Muscle layer of colon (tissue), 2 donors: ENCODE results near the gene NOXO1.

Experiments
- H3K27ac ChIP-seq: one replicate; pipeline ENCODE4 v1.7.0; 2013; ENCODE audit warnings: low read depth, mild to moderate bottlenecking, low read length, moderate library complexity
- H3K27me3 ChIP-seq, 2 donors: one replicate each; pipeline ENCODE4 v1.7.0; 2013; ENCODE audit warnings: low read length in 2 of 2, mild to moderate bottlenecking in 2 of 2; ENCODE audit not compliant: insufficient read depth in 2 of 2, control insufficient read depth in 1 of 2
- H3K36me3 ChIP-seq: one replicate; pipeline ENCODE4 v1.7.0; 2013; ENCODE audit warnings: mild to moderate bottlenecking, low read length; ENCODE audit not compliant: insufficient read depth
- H3K4me1 ChIP-seq: one replicate; pipeline ENCODE4 v1.7.0; 2013; ENCODE audit warnings: mild to moderate bottlenecking, low read length; ENCODE audit not compliant: insufficient read depth
- H3K4me3 ChIP-seq, 2 donors: one replicate each; pipeline ENCODE4 v1.7.0; 2013; ENCODE audit warnings: low read length in 2 of 2, low read depth in 1 of 2, mild to moderate bottlenecking in 1 of 2, moderate library complexity in 1 of 2
- H3K9ac ChIP-seq: one replicate; pipeline ENCODE4 v1.7.0; 2013; ENCODE audit warnings: low read length
- H3K9me3 ChIP-seq: one replicate; pipeline ENCODE4 v1.7.0; 2013; ENCODE audit warnings: mild to moderate bottlenecking, low read length
- donor health status: abdominal sarcoma.
- donor health status: Adenocarcinoma of cecum.

The NOXO1 gene

GRCh38 chr16:1981398-1981836 lies at the start of gene NOXO1:
Gene NOXO1, minus strand, starts transcription at chr16:1981469. Its CDS starts 290 bp downstream, at chr16:1981179.
- H3K4me3 ChIP-seq = no peak within 1 kb of the TSS
- peaks cover 14% of the 10 kb centered on the region for H3K4me1 ChIP-seq
- peaks cover 20% of the 10 kb centered on the region for H3K36me3 ChIP-seq
- no peak within 1 kb of the TSS for H3K27ac ChIP-seq
- H3K27me3 ChIP-seq = peaks cover 19 to 62% of the 10 kb centered on the region in 2 donors
- H3K9me3 ChIP-seq = no peaks in the 10 kb centered on the region
- no peak within 1 kb of the TSS for H3K9ac ChIP-seq

DNA sequence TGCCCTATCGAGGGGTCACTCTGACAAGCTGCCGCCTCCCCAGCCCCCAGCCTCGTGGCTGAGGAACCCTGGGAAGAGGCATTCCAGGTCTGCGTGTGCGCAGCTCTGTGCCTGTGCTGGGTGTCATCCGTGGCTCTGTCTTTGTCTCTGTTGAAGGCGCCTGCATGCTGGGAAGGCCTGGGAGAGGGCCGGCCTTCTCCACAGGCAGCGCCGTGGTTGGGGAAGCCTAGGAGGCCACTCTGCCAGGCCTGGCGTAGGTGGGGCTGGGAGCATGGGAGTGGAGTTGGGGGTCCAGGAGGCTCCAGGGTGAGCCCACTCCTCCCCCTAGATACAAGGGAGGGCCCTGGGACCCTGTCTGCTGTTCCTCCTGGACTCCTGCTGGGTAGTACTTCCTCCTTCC lies 48.8 kb upstream of the NOXO1 start:
- H3K9me3 ChIP-seq = no peaks in the 10 kb centered on the region
- no peaks in the 10 kb centered on the region for H3K36me3 ChIP-seq
- no peak overlapping the region for H3K4me3 ChIP-seq
- H3K27ac ChIP-seq = no peak overlapping the region
- peaks cover 35% of the 10 kb centered on the region for H3K4me1 ChIP-seq
- H3K27me3 ChIP-seq = no peaks in the 10 kb centered on the region
- no peak overlapping the region for H3K9ac ChIP-seq

DNA sequence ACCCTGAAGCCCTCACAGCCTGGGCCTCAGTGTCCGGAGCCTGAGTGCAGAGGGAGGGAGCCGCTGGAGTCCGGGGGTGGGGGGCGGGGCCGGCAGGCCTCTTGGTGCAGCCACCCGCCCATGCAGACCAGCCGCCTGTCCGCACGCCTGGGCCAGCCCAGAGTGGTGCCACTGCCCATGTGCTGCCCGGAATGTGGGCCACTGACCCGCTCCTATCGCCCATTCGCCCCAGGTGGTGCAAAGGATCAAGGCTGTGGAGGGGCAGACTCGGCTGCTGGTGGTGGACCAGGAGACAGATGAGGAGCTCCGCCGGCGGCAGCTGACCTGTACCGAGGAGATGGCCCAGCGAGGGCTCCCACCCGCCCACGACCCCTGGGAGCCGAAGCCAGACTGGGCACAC lies 48.1 kb upstream of the NOXO1 start:
- H3K9me3 ChIP-seq = no peaks in the 10 kb centered on the region
- no peak overlapping the region for H3K27ac ChIP-seq
- no peak overlapping the region for H3K4me3 ChIP-seq
- no peaks in the 10 kb centered on the region for H3K36me3 ChIP-seq
- peaks cover 30% of the 10 kb centered on the region for H3K4me1 ChIP-seq
- H3K27me3 ChIP-seq = no peaks in the 10 kb centered on the region
- H3K9ac ChIP-seq = no peak overlapping the region

DNA sequence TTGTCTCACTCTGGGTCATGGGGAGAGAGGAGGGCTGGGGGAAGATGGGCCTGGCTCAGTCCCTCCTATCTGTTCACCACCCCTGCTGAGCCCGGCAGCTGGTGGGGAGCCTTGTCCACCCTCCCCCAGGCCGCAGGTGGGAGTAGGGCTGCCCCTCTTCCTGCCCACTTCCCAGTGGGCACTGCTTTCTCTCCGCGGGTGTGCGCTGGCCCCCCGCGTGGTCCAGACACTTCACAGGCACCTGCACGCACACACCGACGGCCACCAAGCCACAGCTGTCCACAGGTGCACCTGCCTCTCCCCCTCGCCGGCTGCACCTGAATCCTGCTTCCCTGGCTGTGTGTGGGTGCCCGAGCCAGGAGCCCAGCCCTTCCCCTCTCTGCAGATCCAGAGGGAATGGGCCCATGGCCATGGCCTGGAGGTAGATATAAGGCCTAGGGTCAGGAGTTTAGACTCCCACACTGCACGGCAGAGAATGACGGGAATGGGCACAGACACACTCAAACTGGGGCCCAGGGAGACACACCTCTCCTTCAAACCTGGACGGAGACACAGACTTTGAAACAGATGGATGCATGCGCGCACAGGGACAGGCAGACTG lies 47.5 kb upstream of the NOXO1 start:
- no peak overlapping the region for H3K27ac ChIP-seq
- H3K4me3 ChIP-seq = no peak overlapping the region
- H3K36me3 ChIP-seq = no peaks in the 10 kb centered on the region
- H3K9me3 ChIP-seq = no peaks in the 10 kb centered on the region
- H3K9ac ChIP-seq = no peak overlapping the region
- peaks cover 29% of the 10 kb centered on the region for H3K4me1 ChIP-seq
- no peaks in the 10 kb centered on the region for H3K27me3 ChIP-seq

DNA sequence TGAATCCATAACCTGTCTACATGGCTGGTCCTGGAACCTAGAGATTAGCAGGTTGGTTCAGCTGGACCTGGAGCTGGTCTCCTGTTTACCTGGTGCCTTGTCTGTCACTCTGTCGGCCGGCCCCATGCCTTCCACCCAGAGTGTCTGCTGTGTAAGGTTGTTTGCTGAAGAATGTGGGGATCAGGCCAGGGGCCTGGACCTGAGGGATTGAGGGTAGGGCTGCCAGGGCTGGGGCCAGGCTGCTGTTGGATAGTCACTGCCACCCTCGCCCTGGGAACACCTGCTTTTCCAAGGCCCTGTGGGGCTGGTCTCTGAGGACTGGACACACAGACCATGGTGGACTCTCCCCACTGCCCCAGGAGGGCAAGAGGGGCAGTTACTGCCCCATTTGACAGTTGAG lies 46.9 kb upstream of the NOXO1 start:
- no peak overlapping the region for H3K9ac ChIP-seq
- H3K4me3 ChIP-seq = peak overlapping the region in 1 of 2 donors; percentile 54
- peaks cover 28% of the 10 kb centered on the region for H3K4me1 ChIP-seq
- no peaks in the 10 kb centered on the region for H3K36me3 ChIP-seq
- no peaks in the 10 kb centered on the region for H3K9me3 ChIP-seq
- H3K27ac ChIP-seq = no peak overlapping the region
- H3K27me3 ChIP-seq = no peaks in the 10 kb centered on the region

GRCh38 chr16:2027024-2028010 lies 46.0 kb upstream of the NOXO1 start:
- Histone ChIP-seq H3K27ac (peak overlapping the region; percentile 34), H3K4me3 (peak overlapping the region; percentile 54 to 57), H3K36me3 (no peaks in the 10 kb centered on the region), H3K9me3 (no peaks in the 10 kb centered on the region), H3K4me1 (peaks cover 30% of the 10 kb centered on the region), H3K9ac (no peak overlapping the region), H3K27me3 (no peaks in the 10 kb centered on the region)

GRCh38 chr16:2026461-2027023 lies 45.3 kb upstream of the NOXO1 start, which contains the start of gene NHERF2:
Gene NHERF2, plus strand, starts transcription at chr16:2026902. Its CDS starts 104 bp downstream, at chr16:2027006.
- H3K9ac ChIP-seq = no peak within 1 kb of the TSS
- H3K4me3 ChIP-seq = peak within 1 kb of the TSS; percentile 54 to 57
- no peaks in the 10 kb centered on the region for H3K9me3 ChIP-seq
- H3K36me3 ChIP-seq = no peaks in the 10 kb centered on the region
- peaks cover 3 to 6% of the 10 kb centered on the region in 2 donors for H3K27me3 ChIP-seq
- H3K4me1 ChIP-seq = peaks cover 30% of the 10 kb centered on the region
- H3K27ac ChIP-seq = peak within 1 kb of the TSS; percentile 61

DNA sequence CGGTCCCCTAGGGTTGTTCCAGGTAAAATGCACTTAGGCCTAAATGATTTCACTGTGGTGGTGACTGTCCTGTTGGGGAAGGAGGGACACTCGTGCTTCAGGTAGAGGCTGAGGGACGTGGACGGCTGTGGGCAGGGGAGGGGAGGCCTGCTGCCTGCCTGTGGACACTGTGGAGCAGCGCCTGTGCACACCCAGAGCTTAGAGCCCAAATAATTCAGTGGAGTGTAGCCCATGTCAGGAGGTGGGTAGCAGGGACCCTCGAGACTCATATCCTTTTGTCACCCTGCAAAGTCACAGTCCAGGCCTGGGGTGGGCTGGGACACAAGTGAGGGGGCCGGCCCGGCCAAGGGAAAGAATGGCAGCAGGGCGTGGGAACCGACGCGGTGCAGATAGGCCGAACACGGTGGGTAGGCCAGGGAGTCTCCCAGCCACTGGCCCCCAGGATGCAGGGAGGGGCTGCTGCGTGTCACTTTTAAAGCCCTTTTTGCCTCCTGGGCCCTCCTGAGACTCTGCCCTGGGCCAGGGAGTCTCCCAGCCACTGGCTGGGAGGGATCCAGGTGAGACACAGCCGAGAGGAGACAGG lies 44.7 kb upstream of the NOXO1 start:
- H3K27me3 ChIP-seq = peaks cover 4 to 12% of the 10 kb centered on the region in 2 donors
- peak overlapping the region; percentile 61 for H3K27ac ChIP-seq
- H3K4me1 ChIP-seq = peaks cover 30% of the 10 kb centered on the region
- H3K9ac ChIP-seq = no peak overlapping the region
- no peaks in the 10 kb centered on the region for H3K36me3 ChIP-seq
- no peak overlapping the region for H3K4me3 ChIP-seq
- H3K9me3 ChIP-seq = no peaks in the 10 kb centered on the region

- Histone ChIP-seq H3K36me3 (no peaks in the 10 kb centered on the region), H3K4me3 (no peak overlapping the region), H3K27me3 (peaks cover 4 to 19% of the 10 kb centered on the region in 2 donors), H3K4me1 (peaks cover 30% of the 10 kb centered on the region), H3K27ac (no peak overlapping the region), H3K9me3 (no peaks in the 10 kb centered on the region), H3K9ac (no peak overlapping the region)
These were observed 44.0 kb upstream of the NOXO1 start for GRCh38 chr16:2025251-2025650.

GRCh38 chr16:2024032-2024420 lies 42.8 kb upstream of the NOXO1 start:
- H3K27me3 ChIP-seq = peaks cover 10 to 31% of the 10 kb centered on the region in 2 donors
- H3K4me3 ChIP-seq = peak overlapping the region in 1 of 2 donors; percentile 55
- H3K9ac ChIP-seq = no peak overlapping the region
- H3K36me3 ChIP-seq = no peaks in the 10 kb centered on the region
- peaks cover 30% of the 10 kb centered on the region for H3K4me1 ChIP-seq
- H3K27ac ChIP-seq = no peak overlapping the region
- H3K9me3 ChIP-seq = no peaks in the 10 kb centered on the region
